Right lobe of liver (tissue), 6 donors: ENCODE results near the gene HIPK3. TPM values are rescaled to one million over a fixed set of nuclear protein-coding genes. Genes with fewer than 3 reads are reported as not detected.
"Not testable (repeated sequence)": the region's sequence is repeated elsewhere in the genome, so short reads cannot be mapped to it uniquely, and the experiment has no call there.

ENCODE experiments used
- ATAC-seq, 4 donors: fragments of 200-7000 bp; cut with Tn5 transposase; one replicate each; pipeline ENCODE4 v1.9.1; 2020; ENCODE audit warnings: mild to moderate bottlenecking in 4 of 4, moderate library complexity in 4 of 4
- DNase-seq, 3 donors: peaks; one replicate each; pipeline ENCODE4 v3.0.0-alpha.2; 2020
- H3K27ac ChIP-seq, 3 donors: fragments of 200-600 bp; one replicate each; pipeline ENCODE4 v1.8.0; 2022
- H3K27me3 ChIP-seq, 2 donors: fragments of 200-600 bp; one replicate each; pipeline ENCODE4 v1.8.0; 2022
- H3K36me3 ChIP-seq, 4 donors: fragments of 200-600 bp; sonication (generic) in 1 of 4; one replicate each; pipeline versions ENCODE4 v1.5.1 to v1.8.0; 2017 to 2022; ENCODE audit warnings: control low read depth in 1 of 4
- H3K4me1 ChIP-seq, 4 donors: fragments of 200-600 bp; sonication (generic) in 1 of 4; one replicate each; pipeline versions ENCODE4 v1.5.1 to v1.8.0; 2017 to 2022; ENCODE audit warnings: control low read depth in 1 of 4
- H3K4me3 ChIP-seq, 3 donors: fragments of 200-600 bp; one replicate each; pipeline ENCODE4 v1.8.0; 2022
- H3K9me3 ChIP-seq, 4 donors: fragments of 200-600 bp; sonication (generic) in 1 of 4; one replicate each; pipeline versions ENCODE4 v1.5.1 to v1.8.0; 2017 to 2022; ENCODE audit warnings: control low read depth in 1 of 4
- CTCF ChIP-seq, 4 donors: fragments of 200-600 bp in 3 of 4; fragments of 450-650 bp in 1 of 4; IDR thresholded peaks; one replicate each; pipeline versions ENCODE4 v1.5.1 to v1.8.0; 2016 to 2022; ENCODE audit warnings: antibody characterized with exemption in 4 of 4, mild to moderate bottlenecking in 2 of 4
- POLR2A ChIP-seq: fragments of 450-650 bp; IDR thresholded peaks from one replicate; pipeline ENCODE4 v1.6.1; 2017; ENCODE audit warnings: antibody characterized with exemption, mild to moderate bottlenecking
- WGBS: methylation state at CpG from one replicate; pipeline ENCODE4 v1.1.6; 2018; ENCODE audit warnings: low coverage, low lambda C conversion rate; ENCODE audit not compliant: insufficient coverage; ENCODE audit errors: missing lambda C conversion rate; 5-methylcytosine and 5-hydroxymethylcytosine counted together
- intact Hi-C, 2 donors: fragments of 100-400 bp; cut with DNase I; formaldehyde crosslinking; loops; one replicate each; pipeline versions ENCODE4 v1.11.2 to v1.14.1; 2022
- total RNA-seq, 6 experiments: library from RNA; depleted of rRNA in 2 of 6; stranded (reverse); fragments of >200 nt in 2 of 6; fragmentation: NEBNext Ultra II Directional in 3 of 6; extraction: Animal tissue kit (Norgen Biotek cat#: 25700) in 3 of 6; gene quantifications; one replicate each; pipeline versions ENCODE4 v1.1.0 to v1.2.4, GENCODE V29; 2016 to 2023
- donor health status: DM: no; HTN: yes; CAD: no.
- donor health status: DM: no; HTN: no; CAD: no.
- donor health status: DM: no; HTN: no; CAD: no.
- donor health status: DM: no; HTN: yes; CAD: no.
- donor health status: DM: no; HTN: yes; CAD: no.

The HIPK3 gene
- total RNA-seq, 6 experiments from 2014 or later = 33.3 to 56.4 (median 38.1) TPM

- Histone ChIP-seq H3K9me3 (no peaks in the 10 kb centered on the region), H3K4me1 (peaks cover 0 to 33% (median 11%) of the 10 kb centered on the region in 4 donors), H3K27me3 (no peaks in the 10 kb centered on the region), H3K4me3 (no peak overlapping the region), H3K27ac (no peak overlapping the region), H3K36me3 (no peaks in the 10 kb centered on the region)
- intact Hi-C loops = no loop called here
- DNase-seq (no peak), ATAC-seq (peak in 1 of 4 donors; percentile 28)
- TF ChIP-seq CTCF (IDR thresholded peaks at IDR 0.05) (no peak), POLR2A (no peak)
- 59% methylated on average over 4 of the region's 4 CpGs for WGBS
These were observed 37.0 kb downstream of the HIPK3 start for GRCh38 chr11:33294224-33294623.

GRCh38 chr11:33294797-33295196 lies 37.6 kb downstream of the HIPK3 start:
- Histone ChIP-seq H3K4me1 (peaks cover 0 to 33% (median 11%) of the 10 kb centered on the region in 4 donors), H3K9me3 (no peaks in the 10 kb centered on the region), H3K36me3 (no peaks in the 10 kb centered on the region), H3K27me3 (no peaks in the 10 kb centered on the region), H3K27ac (no peak overlapping the region), H3K4me3 (no peak overlapping the region)
- DNase-seq (no peak), ATAC-seq (no peak)
- intact Hi-C loops = no loop called here
- TF ChIP-seq CTCF (IDR thresholded peaks at IDR 0.05) (no peak), POLR2A (no peak)
- WGBS = 90% methylated on average over 6 of the region's 8 CpGs

- Histone ChIP-seq H3K36me3 (peaks cover 0 to 5% (median 0%) of the 10 kb centered on the region in 4 donors), H3K9me3 (no peaks in the 10 kb centered on the region), H3K4me3 (no peak overlapping the region), H3K4me1 (peaks cover 0 to 20% (median 4%) of the 10 kb centered on the region in 4 donors), H3K27me3 (no peaks in the 10 kb centered on the region), H3K27ac (no peak overlapping the region)
- ATAC-seq = no peak
- DNase-seq = no peak
- intact Hi-C loops = no loop called here
- WGBS = 95% methylated on average over 5 of the region's 5 CpGs
- TF ChIP-seq CTCF (IDR thresholded peaks at IDR 0.05) (no peak), POLR2A (no peak)
These were observed 39.5 kb downstream of the HIPK3 start for GRCh38 chr11:33296695-33297094.

GRCh38 chr11:33303541-33303940 lies 46.4 kb downstream of the HIPK3 start:
- no peaks in the 10 kb centered on the region for H3K4me1 ChIP-seq
- no peaks in the 10 kb centered on the region for H3K9me3 ChIP-seq
- no peak for DNase-seq
- H3K4me3 ChIP-seq = no peak overlapping the region
- no peak overlapping the region for H3K27ac ChIP-seq
- intact Hi-C loops = no loop called here
- no peak for ATAC-seq
- WGBS = 92% methylated on average over 4 of the region's 4 CpGs
- no peak for TF ChIP-seq POLR2A
- no peak for TF ChIP-seq CTCF (IDR thresholded peaks at IDR 0.05)
- no peaks in the 10 kb centered on the region for H3K27me3 ChIP-seq
- H3K36me3 ChIP-seq = peaks cover 0 to 5% (median 0%) of the 10 kb centered on the region in 4 donors

GRCh38 chr11:33306821-33307220 lies 49.6 kb downstream of the HIPK3 start:
- H3K4me3 ChIP-seq, DNase-seq, H3K4me1 ChIP-seq, H3K27me3 ChIP-seq, H3K36me3 ChIP-seq, intact Hi-C loops, H3K27ac ChIP-seq, ATAC-seq, H3K9me3 ChIP-seq: not testable (repeated sequence)
- 96% methylated on average over 4 of the region's 6 CpGs for WGBS
